HG02885 (cell line): Measurements from ENCODE around the gene ZDHHC24.

Source experiments
- ATAC-seq: cut with Tn5 transposase; IDR thresholded peaks from one replicate; pipeline ENCODE4 v1.9.1; 2021; ENCODE audit warnings: mild to moderate bottlenecking; ENCODE audit not compliant: unreplicated experiment, poor library complexity

Gene ZDHHC24

DNA sequence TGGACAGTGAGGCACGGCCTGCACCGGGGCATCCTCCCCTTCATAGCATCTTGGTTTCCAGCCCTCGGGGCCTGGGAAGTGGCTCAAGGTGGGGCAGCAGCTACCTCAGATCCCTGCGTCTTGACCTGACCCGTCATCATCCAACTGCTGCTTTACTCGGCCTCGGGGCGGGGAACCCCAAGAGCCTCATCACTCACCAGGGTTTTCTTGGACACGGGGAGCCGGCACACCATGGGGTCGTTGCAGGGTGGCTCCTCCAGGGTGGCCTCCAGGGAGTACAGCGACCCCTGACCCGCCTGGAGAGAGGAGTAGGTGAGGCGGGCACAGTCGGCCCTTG, 21.9 kb upstream of the ZDHHC24 start:
- no peak for ATAC-seq

DNA sequence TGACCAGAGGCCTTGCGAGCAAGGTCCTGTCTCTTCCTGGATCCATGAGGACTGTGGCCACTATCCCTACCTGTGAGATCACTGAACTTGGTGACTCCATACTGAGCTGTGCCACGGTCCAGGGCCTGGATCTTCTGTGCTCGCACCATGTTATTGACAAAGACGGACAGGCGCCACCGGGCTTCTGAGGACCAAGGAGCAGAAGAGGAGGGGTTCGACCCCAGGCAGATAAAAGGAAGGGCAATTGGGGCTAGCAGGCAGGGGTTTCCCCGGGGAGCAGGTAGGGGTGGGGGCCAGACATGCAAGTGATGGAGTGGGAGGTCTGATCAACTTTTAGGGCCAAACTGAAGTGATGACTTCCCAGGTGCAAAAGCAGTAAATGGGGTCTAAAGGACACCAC, 20.4 kb upstream of the ZDHHC24 start:
- ATAC-seq: no peak

DNA sequence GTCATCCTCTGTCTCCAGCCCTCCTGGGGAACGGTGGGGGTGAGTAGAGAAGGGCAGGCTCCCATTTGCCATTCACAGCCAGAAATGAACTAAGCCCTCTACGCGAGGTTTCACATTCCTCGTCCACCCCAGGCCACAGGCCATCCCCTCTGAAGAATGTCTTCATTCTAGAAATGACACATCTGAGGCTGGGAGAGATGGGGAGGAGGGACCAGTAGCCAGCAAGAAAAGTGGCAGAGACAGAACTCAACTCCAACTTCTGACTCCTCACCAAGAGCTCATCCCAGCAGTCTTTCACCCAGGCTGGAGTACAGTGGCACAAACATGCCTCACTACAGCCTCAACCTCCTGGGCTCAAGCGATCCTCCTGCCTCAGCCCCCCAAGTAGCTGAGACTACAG, 19.1 kb upstream of the ZDHHC24 start:
- no peak for ATAC-seq

DNA sequence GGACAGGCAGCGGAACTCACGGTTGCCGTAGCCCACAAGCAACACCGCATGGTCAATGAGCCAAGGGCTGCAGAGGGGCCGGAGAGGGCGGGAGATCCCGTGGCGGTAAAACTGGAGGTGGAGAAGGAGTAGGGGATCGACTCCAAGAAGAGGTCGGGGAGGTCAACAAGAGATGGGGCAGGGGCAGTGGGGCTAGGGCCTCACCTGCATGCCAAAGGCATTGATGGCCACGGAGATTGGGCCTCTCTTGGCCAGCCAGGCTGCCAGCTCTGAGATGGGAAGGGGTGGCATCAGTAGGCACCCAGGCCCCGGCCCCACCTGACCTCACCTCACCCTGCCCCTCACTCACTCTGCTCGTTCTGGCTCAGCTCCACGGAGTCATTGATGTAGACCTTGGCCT, 18.7 kb upstream of the ZDHHC24 start:
- no peak for ATAC-seq

DNA sequence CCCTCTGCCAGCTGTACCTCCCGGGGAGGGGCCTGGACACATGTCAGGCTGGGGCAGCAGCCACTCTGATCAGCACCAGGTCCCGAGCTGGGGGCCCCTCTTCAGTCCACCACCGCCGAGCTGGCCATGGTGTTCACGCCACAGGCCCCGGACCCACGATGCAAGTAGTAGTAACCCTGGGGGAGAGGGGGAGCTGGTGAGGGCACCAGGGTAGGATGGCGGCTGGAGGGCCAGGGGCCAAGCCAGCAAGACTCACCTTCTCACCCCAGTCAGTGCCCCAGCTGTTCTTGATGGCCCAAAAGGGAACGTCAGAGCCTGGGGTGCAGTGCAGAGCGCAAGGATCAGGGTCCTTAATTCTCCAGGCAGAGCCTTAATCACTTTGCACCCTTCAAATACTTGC, 18.0 kb upstream of the ZDHHC24 start:
- ATAC-seq: no peak

DNA sequence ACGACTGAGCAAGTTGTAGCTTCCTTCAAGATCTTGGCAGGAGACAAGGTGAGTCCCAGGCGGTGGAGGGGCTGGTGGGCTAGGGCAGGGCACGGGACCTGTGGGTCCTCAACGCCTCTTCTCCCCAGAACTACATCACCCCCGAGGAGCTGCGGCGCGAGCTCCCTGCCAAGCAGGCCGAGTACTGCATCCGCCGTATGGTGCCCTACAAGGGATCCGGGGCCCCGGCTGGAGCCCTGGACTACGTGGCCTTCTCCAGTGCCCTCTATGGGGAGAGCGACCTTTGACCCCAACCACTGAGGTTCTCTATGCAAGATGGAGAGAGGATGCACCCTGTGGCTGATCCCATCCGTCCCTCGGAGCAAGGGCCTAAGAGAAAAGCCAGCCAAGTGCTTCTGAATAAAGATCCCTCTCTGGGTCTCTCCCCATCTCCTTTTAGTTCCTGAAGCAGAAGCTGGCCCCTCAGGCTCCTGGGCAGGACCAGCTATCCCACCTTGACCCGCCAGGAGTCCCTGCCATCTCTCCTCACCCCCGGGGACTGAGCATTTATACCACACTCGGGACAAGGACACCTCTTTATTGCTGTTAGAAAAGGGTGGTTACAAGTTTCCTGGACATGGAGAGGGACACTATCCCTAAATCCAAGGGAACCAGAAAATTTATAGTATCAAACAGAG, 17.2 kb upstream of the ZDHHC24 start:
- ATAC-seq: no peak

DNA sequence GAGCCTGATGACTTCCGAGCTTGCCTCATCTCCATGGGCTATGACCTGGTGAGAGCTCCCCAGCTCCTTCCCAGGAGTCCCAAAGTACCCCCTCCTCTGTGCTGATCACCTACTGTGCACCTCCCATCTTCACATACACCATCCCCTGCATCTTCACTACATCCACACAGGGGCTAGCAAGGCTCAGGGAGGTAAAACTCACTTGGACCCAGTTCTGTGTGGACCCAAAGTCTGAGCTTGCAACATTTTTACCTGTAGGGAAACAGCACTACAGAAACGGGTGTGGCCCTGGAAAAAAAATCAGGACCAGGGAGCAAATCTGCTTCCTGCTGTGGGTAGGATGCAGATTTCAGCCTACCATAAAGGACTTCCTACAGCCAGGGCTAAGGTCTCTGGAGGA, 16.4 kb upstream of the ZDHHC24 start:
- ATAC-seq: no peak

DNA sequence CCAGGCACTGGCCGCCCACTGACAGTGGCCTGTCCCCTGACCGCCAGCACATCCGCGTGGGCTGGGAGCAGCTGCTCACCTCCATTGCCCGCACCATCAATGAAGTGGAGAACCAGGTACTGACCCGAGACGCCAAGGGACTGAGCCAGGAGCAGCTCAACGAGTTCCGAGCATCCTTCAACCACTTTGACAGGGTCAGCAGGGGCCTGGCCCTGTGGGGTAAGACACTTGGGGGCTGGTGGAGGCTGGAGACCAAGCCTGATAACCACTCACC, 16.1 kb upstream of the ZDHHC24 start:
- no peak for ATAC-seq

DNA sequence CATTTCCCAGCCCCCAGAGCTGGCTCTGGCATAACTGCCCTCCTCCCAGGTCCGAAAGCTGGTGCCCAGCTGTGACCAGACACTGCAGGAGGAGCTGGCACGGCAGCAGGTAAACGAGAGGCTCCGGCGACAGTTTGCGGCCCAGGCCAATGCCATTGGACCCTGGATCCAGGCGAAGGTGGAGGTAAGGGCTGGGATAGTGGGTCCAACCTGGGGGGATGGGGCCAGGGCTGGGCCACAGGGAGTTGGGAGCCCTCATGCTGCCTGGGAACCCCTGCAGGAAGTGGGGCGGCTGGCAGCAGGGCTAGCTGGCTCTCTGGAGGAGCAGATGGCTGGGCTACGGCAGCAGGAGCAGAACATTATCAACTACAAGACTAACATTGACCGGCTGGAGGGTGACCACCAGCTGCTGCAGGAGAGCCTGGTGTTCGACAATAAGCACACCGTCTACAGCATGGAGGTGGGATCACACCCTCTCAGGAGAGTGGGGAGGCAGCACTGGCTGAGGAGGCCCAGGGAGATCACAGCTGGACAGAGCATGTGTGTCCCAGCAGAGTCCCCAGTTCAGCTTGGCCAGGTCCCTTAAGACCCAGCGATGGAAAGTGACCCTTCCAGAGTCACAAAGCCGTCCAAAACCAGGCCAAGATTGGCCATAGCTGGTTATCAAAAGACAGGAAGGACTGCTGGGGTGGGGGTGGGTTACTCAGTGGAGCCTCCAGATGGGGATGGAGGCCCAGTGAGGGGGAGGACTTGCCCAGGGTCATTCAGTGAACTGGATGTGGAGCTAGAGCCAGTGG, 15.5 kb upstream of the ZDHHC24 start:
- ATAC-seq: no peak

DNA sequence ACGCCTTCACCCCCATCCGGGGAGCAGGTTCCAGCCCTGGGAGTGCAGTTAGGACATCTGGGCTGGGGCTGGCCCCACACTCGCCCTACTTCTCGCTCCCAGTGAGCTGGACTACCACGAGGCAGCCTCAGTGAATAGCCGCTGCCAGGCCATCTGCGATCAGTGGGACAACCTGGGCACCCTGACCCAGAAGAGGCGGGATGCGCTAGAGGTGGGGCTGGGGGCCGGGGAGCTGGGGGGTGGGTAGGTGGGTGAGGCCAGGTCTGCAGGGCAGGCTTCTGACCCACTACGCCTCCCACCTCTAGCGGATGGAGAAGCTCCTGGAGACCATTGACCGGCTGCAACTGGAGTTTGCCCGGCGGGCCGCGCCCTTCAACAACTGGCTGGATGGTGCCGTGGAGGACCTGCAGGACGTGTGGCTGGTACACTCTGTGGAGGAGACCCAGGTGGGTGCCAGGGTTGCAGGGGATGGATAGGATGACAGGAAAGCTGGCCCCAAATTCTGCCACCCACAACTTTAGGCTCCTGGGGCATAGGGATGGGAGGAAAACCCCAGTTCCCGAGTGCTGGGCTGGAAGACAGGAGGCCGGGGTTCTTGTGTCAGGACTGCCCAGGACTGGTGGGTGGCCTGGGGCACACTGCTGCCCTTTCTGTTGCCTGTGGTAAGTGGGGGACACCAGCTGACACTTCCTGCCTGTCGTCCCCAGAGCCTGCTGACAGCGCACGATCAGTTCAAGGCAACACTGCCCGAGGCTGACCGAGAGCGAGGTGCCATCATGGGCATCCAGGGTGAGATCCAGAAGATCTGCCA, 14.2 kb upstream of the ZDHHC24 start:
- no peak for ATAC-seq

DNA sequence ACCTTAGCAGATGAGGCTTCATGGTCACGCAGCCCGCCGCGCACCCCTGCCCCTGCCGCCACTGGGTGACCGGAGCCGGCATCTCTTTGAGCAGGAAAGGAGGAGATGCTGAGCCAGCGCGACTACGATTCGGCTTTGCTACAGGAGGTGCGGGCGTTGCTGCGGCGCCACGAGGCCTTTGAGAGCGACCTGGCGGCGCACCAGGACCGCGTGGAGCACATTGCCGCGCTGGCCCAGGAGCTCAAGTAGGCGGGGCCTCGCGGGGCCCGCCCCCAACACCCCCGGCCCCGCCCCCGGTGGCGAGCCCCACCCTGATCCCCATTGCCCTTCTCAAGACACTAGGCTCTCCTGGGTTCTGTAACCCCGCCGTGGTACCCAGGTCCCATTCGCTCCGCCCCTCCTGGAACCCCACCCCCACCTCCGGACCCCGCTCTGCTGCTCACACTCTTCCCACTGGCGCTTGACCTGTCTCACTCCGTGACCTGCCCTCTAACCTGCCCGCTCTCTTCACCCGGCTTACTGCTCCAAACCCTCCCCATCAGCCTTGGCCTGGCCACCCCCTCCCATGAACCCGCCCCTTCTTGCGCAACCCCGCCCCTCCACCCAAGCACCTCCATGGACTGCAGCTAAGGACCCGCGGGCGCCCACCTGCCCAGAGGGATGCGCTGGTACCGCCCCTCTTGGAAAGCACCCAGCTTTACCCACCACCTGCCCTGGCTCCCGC, 13.5 kb upstream of the ZDHHC24 start:
- ATAC-seq: no peak

DNA sequence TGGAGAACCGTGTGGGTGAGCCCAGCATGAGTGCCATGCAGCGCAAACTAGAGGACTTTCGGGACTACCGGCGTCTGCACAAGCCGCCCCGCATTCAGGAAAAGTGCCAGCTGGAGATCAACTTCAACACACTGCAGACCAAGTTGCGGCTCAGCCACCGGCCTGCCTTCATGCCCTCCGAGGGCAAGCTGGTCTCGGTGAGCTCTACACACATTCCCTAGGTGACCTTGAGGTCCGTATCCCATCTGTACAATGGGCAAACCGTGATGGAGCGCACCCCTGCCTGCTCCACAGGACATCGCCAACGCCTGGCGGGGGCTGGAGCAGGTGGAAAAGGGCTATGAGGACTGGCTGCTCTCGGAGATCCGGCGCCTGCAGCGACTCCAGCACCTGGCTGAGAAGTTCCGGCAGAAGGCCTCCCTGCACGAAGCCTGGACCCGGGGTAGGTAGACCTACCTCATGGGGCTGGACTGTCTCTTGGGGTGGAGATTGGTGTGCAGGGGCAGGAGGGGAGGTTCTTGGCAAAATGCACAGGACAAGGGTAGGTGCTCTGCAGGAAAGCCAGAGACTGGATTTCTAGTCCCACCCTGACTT, 12.0 kb upstream of the ZDHHC24 start:
- no peak for ATAC-seq

DNA sequence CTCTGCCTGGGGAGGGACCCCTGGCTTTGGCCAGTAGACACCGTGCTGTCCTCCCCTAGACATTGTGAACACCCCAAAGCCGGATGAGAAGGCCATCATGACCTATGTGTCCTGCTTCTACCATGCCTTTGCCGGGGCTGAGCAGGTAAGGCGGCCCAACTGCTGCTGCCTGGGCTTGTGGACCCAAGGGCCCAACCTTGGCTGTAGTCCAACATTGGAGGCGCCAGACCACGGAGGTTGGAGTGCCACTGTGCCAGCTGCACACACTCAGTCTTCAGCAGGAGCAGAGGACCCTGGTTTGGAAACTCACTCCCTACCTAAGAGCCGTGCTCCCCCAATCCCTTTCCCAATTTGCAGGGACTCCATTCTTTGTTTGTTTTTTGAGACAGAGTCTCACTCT, 10.2 kb upstream of the ZDHHC24 start:
- no peak for ATAC-seq

DNA sequence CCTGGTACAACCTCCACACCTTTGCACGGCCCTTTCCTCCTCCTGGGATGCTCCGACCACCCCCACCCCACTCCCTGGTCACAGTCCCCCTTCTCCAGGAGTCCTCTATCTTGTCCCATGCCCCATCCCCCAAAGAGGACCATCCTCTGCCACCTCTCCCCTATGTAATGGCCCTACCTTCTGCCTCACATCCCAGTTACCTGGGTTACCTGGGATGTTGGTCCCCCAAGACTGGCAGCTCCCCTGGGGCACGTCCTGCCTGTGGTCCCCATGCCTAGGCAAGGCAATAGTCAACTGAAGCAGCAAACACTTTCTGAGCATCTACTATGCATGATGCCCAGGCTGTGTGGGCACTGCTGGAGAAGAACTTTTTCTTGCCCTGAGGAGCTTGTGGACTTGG, 9.6 kb upstream of the ZDHHC24 start:
- ATAC-seq: no peak

DNA sequence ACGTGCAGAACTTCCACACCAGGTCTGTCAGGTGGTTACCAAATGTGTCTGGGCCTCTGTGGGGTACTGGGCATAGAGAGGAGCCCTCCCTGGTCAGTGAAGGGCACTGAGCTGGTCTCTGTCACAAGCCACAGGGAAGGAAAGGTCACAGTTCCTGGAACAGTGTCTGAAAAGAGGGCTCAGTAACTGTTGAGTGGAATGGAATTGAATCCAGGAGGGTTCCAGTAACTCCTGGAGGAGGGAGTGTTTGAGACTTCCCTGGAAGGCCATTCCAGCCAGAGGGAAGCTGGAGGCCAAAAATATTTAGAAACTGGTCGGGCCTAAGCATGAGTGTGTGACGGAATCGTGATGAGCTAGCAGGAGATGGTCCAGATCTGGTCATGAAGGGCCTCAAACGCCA, 8.8 kb upstream of the ZDHHC24 start:
- no peak for ATAC-seq

DNA sequence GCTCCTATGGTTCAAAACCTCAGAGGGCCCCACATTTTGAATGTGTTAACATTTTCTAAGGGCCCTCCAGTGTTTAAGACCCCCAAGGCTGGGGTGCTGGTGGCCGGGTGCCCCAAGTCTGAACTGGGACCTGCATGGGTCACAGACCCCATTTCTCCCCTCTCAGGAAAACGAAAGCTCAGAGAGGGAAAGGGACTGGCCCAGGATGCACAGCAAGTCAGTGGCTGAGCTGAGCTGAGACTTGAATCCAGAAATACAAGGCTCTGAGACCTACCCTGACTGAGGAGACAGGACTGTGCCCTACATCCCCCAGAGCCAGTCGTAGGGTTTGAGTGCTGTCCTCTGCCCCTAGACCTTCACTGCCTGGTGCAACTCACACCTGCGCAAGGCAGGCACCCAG, 5.0 kb upstream of the ZDHHC24 start:
- ATAC-seq: no peak

DNA sequence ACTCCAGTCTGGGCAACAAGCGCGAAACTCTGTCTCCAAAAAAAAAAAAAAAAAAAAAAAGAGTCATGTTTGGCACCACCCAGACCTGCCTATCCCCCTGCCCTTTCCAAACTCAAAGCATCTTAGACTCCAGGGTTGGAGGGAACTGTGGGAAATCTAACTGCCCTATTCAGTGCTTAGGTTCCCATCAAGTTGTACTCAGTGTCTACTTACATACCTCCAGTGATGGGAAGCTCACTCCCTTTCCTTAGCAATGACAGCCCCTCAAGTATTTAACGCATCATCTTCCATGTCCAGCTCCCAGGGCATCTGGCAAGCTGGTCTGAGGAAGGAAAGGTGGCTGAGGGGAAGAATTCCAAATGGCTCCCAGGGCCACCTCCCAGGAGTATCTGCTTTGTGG, 3.8 kb upstream of the ZDHHC24 start:
- ATAC-seq: no peak

DNA sequence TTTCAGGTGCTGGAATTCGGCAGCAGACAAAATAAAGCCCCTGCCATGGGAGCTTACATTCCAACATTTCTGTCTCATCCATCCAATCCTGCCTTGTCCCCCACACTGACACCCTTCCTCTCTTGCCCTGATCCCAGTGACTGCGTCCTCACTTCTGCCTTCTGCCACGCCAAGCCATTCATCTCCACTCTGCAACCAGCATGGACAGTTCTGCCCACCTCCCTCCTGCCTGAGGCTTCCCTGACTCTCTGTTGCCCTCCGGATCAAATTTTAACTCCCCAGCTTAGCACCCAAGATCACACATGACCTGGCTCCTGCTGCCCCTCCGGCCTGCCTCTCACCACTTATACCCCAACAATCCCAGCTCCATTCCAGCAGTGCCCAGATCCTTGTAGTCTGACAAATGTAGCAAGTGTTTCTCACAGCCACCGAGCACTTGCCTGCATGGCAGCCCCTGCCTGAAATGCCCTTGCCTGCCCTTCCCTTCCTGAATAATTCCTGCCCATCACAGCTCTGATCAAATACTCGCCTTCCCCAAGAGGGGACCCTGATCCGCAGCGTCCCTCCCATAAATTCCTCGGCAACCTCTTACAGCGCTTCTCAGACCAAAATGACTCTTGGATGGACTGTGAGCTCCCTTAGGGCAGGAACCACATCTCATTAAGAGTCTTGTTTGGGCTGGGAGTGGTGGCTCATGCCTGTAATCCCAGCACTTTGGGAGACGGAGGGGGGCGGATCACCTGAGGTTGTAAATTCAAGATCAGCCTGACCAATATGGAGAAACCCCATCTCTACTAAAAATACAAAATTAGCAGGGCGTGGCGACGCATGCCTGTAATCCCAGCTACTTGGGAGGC, 3.2 kb upstream of the ZDHHC24 start:
- no peak for ATAC-seq

DNA sequence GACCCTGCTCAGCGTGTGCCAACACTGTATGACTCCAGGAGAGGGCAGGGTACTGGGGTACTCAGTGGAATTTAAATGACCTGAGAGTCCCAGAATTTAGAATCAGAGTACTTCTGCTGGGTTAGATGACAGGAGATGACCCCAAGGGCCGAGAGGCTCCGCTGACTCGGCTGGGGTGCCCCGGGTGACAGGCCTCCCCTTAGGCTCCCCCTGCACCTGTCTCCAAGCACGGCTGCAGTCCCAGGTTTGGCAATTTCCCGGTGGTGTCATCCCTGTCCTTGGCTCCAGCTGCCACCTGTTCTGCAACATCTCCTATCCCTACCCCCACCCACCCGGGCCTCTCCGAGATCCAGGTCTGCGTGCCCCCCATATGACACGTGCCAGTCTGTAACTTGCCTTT, 2.2 kb upstream of the ZDHHC24 start:
- ATAC-seq: no peak

DNA sequence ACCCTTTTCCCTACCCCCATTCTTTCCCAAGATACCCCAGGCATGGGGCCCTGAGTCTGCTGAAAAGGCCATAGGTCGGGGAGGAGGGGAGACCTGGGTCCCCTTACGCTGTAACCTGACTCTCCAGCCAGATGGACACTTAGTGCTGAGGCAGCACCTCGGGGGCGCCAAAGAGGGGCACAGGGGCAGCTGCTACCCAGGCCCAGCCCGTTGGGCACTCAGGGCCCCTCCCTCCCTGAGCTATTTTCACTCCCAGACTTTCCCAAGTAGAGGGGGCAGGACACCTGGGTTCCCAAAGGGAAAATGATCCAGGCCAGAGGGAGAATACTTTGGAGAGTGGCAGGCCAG, 1.8 kb upstream of the ZDHHC24 start:
- no peak for ATAC-seq
